ENCODE data around the gene ACADS.

Gene ACADS

DNA sequence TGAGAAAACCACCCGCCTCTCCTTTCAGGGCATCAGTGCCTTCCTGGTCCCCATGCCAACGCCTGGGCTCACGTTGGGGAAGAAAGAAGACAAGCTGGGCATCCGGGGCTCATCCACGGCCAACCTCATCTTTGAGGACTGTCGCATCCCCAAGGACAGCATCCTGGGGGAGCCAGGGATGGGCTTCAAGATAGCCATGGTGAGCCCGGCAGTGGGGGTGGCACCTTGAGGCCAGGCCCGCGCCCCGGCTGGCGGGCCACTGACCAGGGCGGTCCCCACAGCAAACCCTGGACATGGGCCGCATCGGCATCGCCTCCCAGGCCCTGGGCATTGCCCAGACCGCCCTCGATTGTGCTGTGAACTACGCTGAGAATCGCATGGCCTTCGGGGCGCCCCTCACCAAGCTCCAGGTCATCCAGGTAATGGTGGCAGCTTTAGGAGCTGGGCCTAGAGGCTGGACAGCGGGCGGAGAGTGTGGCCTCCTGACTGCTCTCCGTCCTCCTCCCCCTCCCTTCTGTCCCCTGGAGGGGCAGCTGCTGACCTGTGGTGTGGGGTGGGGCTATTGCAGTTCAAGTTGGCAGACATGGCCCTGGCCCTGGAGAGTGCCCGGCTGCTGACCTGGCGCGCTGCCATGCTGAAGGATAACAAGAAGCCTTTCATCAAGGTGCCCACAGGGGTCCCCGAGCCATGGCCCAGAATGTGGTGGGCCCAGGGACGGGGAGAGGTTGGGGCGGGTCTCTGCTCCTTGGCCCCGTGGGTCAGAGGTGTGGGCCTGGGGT lies 12.8 kb downstream of the ACADS start:
- Histone ChIP-seq H3K27me3 (ENCODE audit: control insufficient read depth in 1 of 2, insufficient read depth in 2 of 2, low read length in 2 of 2) (no peaks in the 10 kb centered on the region), H3K9ac (ENCODE audit: low read depth in 1 of 2, low read length in 2 of 2) (no peak overlapping the region), H3K9me3 (ENCODE audit: control insufficient read depth in 1 of 2, low read length in 2 of 2) (no peaks in the 10 kb centered on the region), H3K36me3 (ENCODE audit: control insufficient read depth in 1 of 2, insufficient read depth in 2 of 2, low read length in 2 of 2) (peaks cover 0 to 40% of the 10 kb centered on the region in 2 donors), H3K4me3 (ENCODE audit: low read depth in 1 of 2, low read length in 2 of 2) (no peak overlapping the region), H3K4me1 (ENCODE audit: control insufficient read depth in 1 of 2, insufficient read depth in 2 of 2, low read length in 2 of 2) (peaks cover 7 to 9% of the 10 kb centered on the region in 2 donors), H3K27ac (ENCODE audit: low read depth, low read length) (no peak overlapping the region)

DNA sequence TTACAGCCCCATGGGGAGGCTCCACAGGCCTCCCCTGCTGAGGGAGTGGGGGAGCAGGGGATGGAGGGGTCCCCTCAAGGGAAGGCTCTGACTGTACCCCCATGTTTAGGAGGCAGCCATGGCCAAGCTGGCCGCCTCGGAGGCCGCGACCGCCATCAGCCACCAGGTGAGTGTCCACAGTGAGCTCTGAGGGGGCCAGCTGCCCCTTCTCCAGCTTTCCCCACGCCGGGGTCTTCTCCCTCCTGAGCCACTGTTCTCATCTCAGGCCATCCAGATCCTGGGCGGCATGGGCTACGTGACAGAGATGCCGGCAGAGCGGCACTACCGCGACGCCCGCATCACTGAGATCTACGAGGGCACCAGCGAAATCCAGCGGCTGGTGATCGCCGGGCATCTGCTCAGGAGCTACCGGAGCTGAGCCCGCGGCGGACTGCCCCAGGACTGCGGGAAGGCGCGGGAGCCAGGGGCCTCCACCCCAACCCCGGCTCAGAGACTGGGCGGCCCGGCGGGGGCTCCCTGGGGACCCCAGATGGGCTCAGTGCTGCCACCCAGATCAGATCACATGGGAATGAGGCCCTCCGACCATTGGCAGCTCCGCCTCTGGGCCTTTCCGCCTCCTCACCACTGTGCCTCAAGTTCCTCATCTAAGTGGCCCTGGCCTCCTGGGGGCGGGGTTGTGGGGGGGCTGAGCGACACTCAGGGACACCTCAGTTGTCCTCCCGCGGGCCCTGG lies 13.6 kb downstream of the ACADS start:
- Histone ChIP-seq H3K27me3 (ENCODE audit: control insufficient read depth in 1 of 2, insufficient read depth in 2 of 2, low read length in 2 of 2) (no peaks in the 10 kb centered on the region), H3K4me1 (ENCODE audit: control insufficient read depth in 1 of 2, insufficient read depth in 2 of 2, low read length in 2 of 2) (peaks cover 7 to 9% of the 10 kb centered on the region in 2 donors), H3K27ac (ENCODE audit: low read depth, low read length) (no peak overlapping the region), H3K36me3 (ENCODE audit: control insufficient read depth in 1 of 2, insufficient read depth in 2 of 2, low read length in 2 of 2) (peaks cover 0 to 34% of the 10 kb centered on the region in 2 donors), H3K4me3 (ENCODE audit: low read depth in 1 of 2, low read length in 2 of 2) (no peak overlapping the region), H3K9ac (ENCODE audit: low read depth in 1 of 2, low read length in 2 of 2) (no peak overlapping the region), H3K9me3 (ENCODE audit: control insufficient read depth in 1 of 2, low read length in 2 of 2) (no peaks in the 10 kb centered on the region)

DNA sequence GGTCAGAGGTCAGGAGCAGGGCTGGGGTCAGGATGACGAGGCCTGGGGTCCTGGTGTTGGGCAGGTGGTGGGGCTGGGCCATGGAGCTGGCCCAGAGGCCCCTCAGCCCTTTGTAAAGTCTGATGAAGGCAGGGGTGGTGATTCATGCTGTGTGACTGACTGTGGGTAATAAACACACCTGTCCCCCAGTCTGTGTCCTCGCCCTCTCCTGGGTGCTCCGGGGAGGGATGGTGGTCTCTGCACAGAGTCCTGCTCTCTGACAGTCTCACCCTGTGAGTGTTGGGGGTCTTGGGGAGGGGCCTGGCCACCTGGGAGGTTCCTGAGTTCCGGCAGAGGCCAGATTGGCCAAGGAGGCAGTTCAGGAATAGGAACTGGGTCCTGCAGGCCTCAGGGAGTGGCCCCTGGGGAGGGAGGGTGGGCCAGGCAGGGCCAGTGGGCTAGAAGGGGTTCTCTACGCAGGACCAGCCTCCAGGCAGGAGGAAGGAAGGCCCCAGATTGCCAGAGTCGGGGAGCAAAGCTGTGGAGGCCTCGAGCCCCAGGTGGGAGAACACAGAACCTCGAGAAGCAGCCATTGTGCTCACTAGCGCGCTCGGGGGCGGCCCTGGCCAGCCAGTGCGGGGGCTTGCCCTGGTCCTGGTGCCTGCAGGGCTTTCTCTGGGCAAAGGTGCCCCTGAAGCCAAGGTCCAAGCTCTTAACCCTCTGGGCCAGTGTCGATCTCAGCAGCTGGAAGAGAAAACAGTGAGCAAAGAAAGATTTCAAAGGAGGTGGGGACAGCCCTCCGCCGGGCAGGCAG lies 14.4 kb downstream of the ACADS start:
- Histone ChIP-seq H3K27me3 (ENCODE audit: control insufficient read depth in 1 of 2, insufficient read depth in 2 of 2, low read length in 2 of 2) (no peaks in the 10 kb centered on the region), H3K27ac (ENCODE audit: low read depth, low read length) (no peak overlapping the region), H3K4me1 (ENCODE audit: control insufficient read depth in 1 of 2, insufficient read depth in 2 of 2, low read length in 2 of 2) (peaks cover 7 to 9% of the 10 kb centered on the region in 2 donors), H3K4me3 (ENCODE audit: low read depth in 1 of 2, low read length in 2 of 2) (no peak overlapping the region), H3K9ac (ENCODE audit: low read depth in 1 of 2, low read length in 2 of 2) (no peak overlapping the region), H3K9me3 (ENCODE audit: control insufficient read depth in 1 of 2, low read length in 2 of 2) (no peaks in the 10 kb centered on the region), H3K36me3 (ENCODE audit: control insufficient read depth in 1 of 2, insufficient read depth in 2 of 2, low read length in 2 of 2) (peaks cover 0 to 31% of the 10 kb centered on the region in 2 donors)

DNA sequence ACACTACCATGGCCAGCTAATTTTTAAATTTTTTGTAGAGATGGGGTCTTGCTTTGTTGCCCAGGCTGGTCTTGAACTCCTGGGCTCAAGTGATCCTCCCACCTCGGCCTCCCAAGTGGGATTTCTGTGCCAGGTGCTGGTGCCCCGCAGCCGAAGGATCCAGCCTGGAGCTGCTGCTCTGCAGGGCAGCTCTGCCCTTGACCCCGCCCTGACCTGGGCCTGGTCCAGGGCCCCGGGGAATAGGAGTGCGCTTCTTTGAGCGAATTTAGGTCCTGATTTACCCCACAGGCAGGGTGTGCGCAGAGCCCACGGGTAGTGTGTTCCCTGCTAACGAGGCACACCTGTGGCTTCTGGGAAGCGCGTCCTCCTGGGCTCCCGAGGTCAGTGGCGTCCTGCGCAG lies 15.2 kb downstream of the ACADS start:
- no peak overlapping the region for H3K4me3 ChIP-seq (ENCODE audit: low read depth in 1 of 2, low read length in 2 of 2)
- H3K36me3 ChIP-seq (ENCODE audit: control insufficient read depth in 1 of 2, insufficient read depth in 2 of 2, low read length in 2 of 2): peaks cover 0 to 31% of the 10 kb centered on the region in 2 donors
- no peak overlapping the region for H3K9ac ChIP-seq (ENCODE audit: low read depth in 1 of 2, low read length in 2 of 2)
- H3K27ac ChIP-seq (ENCODE audit: low read depth, low read length): no peak overlapping the region
- no peaks in the 10 kb centered on the region for H3K9me3 ChIP-seq (ENCODE audit: control insufficient read depth in 1 of 2, low read length in 2 of 2)
- no peaks in the 10 kb centered on the region for H3K27me3 ChIP-seq (ENCODE audit: control insufficient read depth in 1 of 2, insufficient read depth in 2 of 2, low read length in 2 of 2)
- peaks cover 7 to 9% of the 10 kb centered on the region in 2 donors for H3K4me1 ChIP-seq (ENCODE audit: control insufficient read depth in 1 of 2, insufficient read depth in 2 of 2, low read length in 2 of 2)

DNA sequence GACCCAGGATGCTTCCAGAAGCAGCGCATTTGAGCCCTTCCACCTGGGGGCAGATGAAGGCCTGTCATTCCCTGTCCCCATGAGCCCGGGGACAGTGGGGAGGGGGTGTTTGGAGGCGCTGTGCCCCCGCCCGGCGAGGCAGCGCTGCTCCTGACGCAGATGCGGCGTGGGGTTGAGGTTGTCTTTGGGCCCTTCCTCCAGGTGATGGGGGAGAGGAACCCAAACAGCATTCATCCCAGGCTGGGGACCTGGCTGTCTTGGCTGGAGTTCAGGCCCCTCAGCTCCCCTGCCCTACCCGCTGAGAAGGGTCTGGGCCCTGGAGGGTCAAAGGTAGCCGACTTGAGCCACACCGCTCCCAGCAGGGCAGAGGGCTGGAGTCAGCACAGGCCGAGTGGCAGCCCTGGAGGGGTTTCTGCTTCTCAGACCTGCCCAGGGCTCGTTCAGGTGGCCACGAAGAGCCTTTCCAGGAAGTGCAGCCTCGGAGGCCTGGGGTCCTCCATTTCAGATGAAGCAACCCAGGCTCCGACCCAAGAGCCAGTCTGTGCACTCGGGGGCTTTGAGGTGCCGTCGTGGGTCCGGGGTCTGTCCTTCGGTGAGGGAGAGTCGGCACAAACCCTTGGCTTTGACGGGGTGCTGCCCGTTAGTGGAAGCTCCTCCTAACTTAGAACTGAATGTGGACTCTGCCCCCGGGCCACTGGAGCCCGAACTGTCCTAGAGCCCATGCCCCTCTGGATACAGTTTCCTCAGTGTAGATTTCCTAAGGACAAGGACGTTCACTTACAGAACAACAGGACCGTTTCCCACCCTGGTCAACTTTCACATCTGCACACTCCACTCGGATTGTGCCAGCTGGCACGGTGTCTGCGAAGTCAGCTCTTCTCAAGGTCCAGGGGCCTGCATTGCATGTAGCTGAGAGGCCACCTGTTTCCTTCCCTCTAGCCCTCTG lies 16.1 kb downstream of the ACADS start:
- Histone ChIP-seq H3K4me3 (ENCODE audit: low read depth in 1 of 2, low read length in 2 of 2) (no peak overlapping the region), H3K9ac (ENCODE audit: low read depth in 1 of 2, low read length in 2 of 2) (no peak overlapping the region), H3K36me3 (ENCODE audit: control insufficient read depth in 1 of 2, insufficient read depth in 2 of 2, low read length in 2 of 2) (peaks cover 0 to 26% of the 10 kb centered on the region in 2 donors)

DNA sequence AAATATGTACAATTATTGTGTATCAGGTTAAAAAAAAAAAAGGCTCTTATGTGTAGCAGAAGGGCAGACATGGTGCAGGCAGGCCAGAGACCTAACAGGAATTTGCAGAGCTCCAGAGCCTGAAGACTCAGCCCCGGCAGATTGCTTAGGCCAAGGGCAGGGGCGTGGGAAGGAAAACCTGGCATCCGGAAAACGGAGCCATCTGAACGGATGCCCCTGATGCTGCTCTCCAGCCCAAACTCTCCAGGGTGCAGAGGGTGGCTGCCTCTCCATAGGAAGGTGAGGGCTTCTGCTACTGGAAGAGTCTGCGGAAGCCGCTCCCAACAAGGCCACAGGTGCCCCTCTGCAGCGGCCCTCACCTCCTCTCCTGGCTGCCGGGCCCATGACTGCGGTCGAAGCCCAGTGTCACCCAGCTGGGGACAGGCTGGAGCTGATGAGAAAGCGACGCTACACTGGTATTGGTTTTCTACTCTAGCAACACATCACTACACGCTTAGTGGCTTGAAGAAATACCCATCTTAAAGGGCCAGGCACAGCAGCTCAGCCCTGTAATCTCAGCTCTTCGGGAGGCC lies 19.4 kb downstream of the ACADS start:
- H3K9me3 ChIP-seq (ENCODE audit: control insufficient read depth in 1 of 2, low read length in 2 of 2): no peaks in the 10 kb centered on the region
- no peak overlapping the region for H3K9ac ChIP-seq (ENCODE audit: low read depth in 1 of 2, low read length in 2 of 2)
- no peaks in the 10 kb centered on the region for H3K27me3 ChIP-seq (ENCODE audit: control insufficient read depth in 1 of 2, insufficient read depth in 2 of 2, low read length in 2 of 2)
- H3K4me3 ChIP-seq (ENCODE audit: low read depth in 1 of 2, low read length in 2 of 2): no peak overlapping the region
- no peak overlapping the region for H3K27ac ChIP-seq (ENCODE audit: low read depth, low read length)
- H3K4me1 ChIP-seq (ENCODE audit: control insufficient read depth in 1 of 2, insufficient read depth in 2 of 2, low read length in 2 of 2): peaks cover 7 to 9% of the 10 kb centered on the region in 2 donors
- H3K36me3 ChIP-seq (ENCODE audit: control insufficient read depth in 1 of 2, insufficient read depth in 2 of 2, low read length in 2 of 2): no peaks in the 10 kb centered on the region

More for the DNA sequence above, 16.1 kb downstream of the ACADS start:
- Histone ChIP-seq H3K27me3 (ENCODE audit: control insufficient read depth in 1 of 2, insufficient read depth in 2 of 2, low read length in 2 of 2) (no peaks in the 10 kb centered on the region), H3K27ac (ENCODE audit: low read depth, low read length) (no peak overlapping the region), H3K4me1 (ENCODE audit: control insufficient read depth in 1 of 2, insufficient read depth in 2 of 2, low read length in 2 of 2) (peaks cover 7 to 9% of the 10 kb centered on the region in 2 donors), H3K9me3 (ENCODE audit: control insufficient read depth in 1 of 2, low read length in 2 of 2) (no peaks in the 10 kb centered on the region)

DNA sequence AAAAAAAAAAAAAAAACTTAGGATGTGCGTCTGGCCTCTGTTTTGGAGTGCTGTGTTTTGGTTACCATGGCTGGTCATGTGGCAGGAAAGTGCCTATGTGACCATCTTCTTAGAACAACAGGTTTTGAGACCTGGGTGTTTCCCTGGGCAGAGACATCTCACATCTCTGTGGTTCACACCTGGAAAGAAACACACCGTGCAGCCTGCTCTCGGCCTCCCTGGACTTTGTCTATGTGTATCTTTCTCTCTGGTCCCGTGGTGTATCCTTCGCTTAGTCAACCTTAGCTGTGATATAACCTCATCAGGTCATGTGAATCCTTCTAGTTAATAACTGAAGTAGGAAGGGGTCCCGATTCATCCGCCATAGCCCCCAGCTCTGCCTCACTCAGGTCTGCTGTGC lies 22.6 kb downstream of the ACADS start:
- H3K27ac ChIP-seq (ENCODE audit: low read depth, low read length): no peak overlapping the region

DNA sequence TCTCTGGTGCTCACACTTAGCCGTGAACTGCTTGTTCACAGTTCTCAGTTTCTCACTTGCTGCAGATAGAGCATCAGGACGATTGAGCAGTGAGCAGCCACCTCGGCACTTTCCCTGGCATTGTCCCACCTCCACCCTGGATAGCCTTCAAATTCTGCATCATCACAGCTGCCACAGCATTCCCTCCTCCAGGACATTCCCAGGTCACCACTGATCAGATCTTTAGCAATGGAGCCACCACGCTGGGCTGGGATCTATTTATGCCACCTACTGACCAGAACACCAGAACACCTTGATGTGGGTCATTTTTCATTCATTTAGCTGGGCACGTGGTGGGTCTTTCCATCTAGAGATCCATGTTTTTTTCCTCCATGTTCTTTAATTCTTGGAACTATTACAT lies 23.6 kb downstream of the ACADS start:
- Histone ChIP-seq H3K9me3 (ENCODE audit: control insufficient read depth in 1 of 2, low read length in 2 of 2) (no peaks in the 10 kb centered on the region), H3K4me3 (ENCODE audit: low read depth in 1 of 2, low read length in 2 of 2) (no peak overlapping the region), H3K27ac (ENCODE audit: low read depth, low read length) (no peak overlapping the region), H3K27me3 (ENCODE audit: control insufficient read depth in 1 of 2, insufficient read depth in 2 of 2, low read length in 2 of 2) (no peaks in the 10 kb centered on the region), H3K4me1 (ENCODE audit: control insufficient read depth in 1 of 2, insufficient read depth in 2 of 2, low read length in 2 of 2) (no peaks in the 10 kb centered on the region), H3K36me3 (ENCODE audit: control insufficient read depth in 1 of 2, insufficient read depth in 2 of 2, low read length in 2 of 2) (no peaks in the 10 kb centered on the region), H3K9ac (ENCODE audit: low read depth in 1 of 2, low read length in 2 of 2) (no peak overlapping the region)

More for the DNA sequence above, 22.6 kb downstream of the ACADS start:
- Histone ChIP-seq H3K9me3 (ENCODE audit: control insufficient read depth in 1 of 2, low read length in 2 of 2) (no peaks in the 10 kb centered on the region), H3K9ac (ENCODE audit: low read depth in 1 of 2, low read length in 2 of 2) (no peak overlapping the region), H3K4me3 (ENCODE audit: low read depth in 1 of 2, low read length in 2 of 2) (no peak overlapping the region), H3K4me1 (ENCODE audit: control insufficient read depth in 1 of 2, insufficient read depth in 2 of 2, low read length in 2 of 2) (no peaks in the 10 kb centered on the region), H3K27me3 (ENCODE audit: control insufficient read depth in 1 of 2, insufficient read depth in 2 of 2, low read length in 2 of 2) (no peaks in the 10 kb centered on the region), H3K36me3 (ENCODE audit: control insufficient read depth in 1 of 2, insufficient read depth in 2 of 2, low read length in 2 of 2) (no peaks in the 10 kb centered on the region)

DNA sequence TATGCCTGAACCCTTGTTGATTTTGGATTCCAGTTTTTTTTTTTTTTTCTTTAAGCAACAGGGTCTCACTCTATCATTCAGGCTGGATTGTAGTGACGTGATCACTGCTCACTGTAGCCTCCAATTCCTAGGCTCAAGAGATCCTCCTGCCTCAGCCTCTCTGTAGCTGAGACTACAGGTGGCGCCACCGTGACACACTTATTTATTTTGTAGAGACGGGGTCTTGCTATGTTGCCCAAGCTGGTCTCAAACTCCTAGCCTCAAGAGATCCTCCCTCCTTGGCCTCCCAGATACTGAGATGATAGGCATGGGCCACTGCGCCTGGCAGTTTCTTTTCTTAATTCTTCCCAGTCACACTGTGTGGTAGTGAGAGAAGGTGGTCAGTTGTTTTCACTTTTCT lies 25.2 kb downstream of the ACADS start:
- Histone ChIP-seq H3K4me3 (ENCODE audit: low read depth in 1 of 2, low read length in 2 of 2) (no peak overlapping the region), H3K4me1 (ENCODE audit: control insufficient read depth in 1 of 2, insufficient read depth in 2 of 2, low read length in 2 of 2) (no peaks in the 10 kb centered on the region), H3K27me3 (ENCODE audit: control insufficient read depth in 1 of 2, insufficient read depth in 2 of 2, low read length in 2 of 2) (no peaks in the 10 kb centered on the region), H3K27ac (ENCODE audit: low read depth, low read length) (no peak overlapping the region), H3K9me3 (ENCODE audit: control insufficient read depth in 1 of 2, low read length in 2 of 2) (peaks cover 0 to 9% of the 10 kb centered on the region in 2 donors), H3K36me3 (ENCODE audit: control insufficient read depth in 1 of 2, insufficient read depth in 2 of 2, low read length in 2 of 2) (no peaks in the 10 kb centered on the region), H3K9ac (ENCODE audit: low read depth in 1 of 2, low read length in 2 of 2) (no peak overlapping the region)

All from duodenal mucosa (tissue), 2 donors.